Hematopoietic multipotent progenitor cell (in vitro differentiated cells): ENCODE results near the gene PARVB. TPM values are rescaled to one million over a fixed set of nuclear protein-coding genes. Genes with fewer than 3 reads are reported as not detected.
"Not testable (repeated sequence)": the region's sequence is repeated elsewhere in the genome, so short reads cannot be mapped to it uniquely, and the experiment has no call there.

Experiments
- DNase-seq, 3 donors: peaks; one replicate each; pipeline ENCODE4 v3.0.0-alpha.2; 2011 to 2015; ENCODE audit warnings: low read depth in 2 of 3, low spot score in 2 of 3
- total RNA-seq: library from RNA; depleted of rRNA; stranded (reverse); fragments of >200 nt; gene quantifications from one replicate; pipeline ENCODE4 v1.2.3, GENCODE V29; 2012

Gene PARVB
- total RNA-seq, 1 donor: 52.8 TPM

DNA sequence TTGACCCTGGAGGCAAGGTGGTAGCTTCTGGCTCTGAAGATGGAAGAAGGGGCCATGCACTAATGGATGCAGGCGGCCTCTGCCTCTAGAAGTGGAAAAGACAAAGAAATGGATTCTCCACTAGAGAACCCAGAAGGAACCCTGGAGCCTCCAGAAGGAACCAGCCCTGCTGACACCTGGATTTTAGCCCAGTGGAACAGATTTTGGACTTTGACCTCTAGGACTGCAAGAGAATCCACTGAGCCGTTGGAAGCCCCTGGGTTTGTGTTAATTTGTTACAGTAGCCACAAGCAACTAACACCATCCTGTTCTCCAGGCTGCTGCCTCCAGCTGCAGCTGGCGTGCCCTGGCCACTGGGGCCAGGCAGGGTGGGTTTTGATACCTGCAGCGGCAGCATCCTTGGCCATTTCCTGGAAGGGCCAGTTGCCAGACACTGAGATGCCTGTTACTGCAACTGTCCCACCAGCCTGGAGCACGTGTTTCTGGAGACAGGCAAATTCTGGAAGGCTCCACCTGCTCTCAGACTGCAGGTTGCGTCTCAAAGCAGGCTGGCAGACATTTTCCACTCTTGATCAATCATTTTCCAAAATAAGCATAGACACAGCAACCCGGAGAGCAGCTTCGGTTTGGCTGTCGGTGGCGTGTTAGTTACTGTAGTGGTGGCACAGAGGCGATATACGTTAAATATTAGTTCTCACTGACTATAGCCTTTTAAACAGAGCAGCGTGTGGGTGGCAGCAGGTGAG is 79.8 kb downstream of the PARVB start:
- no peak for DNase-seq

GRCh38 chr22:44107340-44107739 is 83.2 kb downstream of the PARVB start:
- no peak for DNase-seq

GRCh38 chr22:44108076-44108475 is 84.0 kb downstream of the PARVB start:
- no peak for DNase-seq

- no peak for DNase-seq
Measured at GRCh38 chr22:44108806-44109385, 84.8 kb downstream of the PARVB start.

- no peak for DNase-seq
Measured at GRCh38 chr22:44109416-44109815, 85.3 kb downstream of the PARVB start.

GRCh38 chr22:44110656-44111055 is 86.6 kb downstream of the PARVB start:
- DNase-seq: not testable (repeated sequence)

GRCh38 chr22:44111562-44112155 is 87.6 kb downstream of the PARVB start:
- DNase-seq: no peak

DNA sequence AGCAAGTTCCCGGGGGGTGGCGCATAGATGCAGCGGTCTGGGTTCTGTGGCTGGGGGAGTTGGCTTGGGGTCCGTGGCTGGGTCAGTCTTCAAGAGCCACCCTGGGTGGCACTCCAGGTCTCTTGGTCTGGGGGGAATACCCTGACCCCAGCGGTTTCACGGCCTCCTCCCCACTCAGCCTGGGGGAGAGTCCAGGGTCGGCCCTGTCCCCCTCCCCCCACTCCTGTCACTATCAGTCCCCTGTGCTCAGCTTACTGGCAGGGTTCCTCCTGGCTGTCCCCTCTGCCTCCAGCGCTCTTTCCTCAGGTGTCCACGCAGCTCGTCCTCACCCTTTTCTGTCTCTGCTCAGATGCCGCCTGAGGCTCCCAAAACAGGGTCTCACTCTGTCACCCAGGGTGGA is 88.1 kb downstream of the PARVB start:
- no peak for DNase-seq

DNA sequence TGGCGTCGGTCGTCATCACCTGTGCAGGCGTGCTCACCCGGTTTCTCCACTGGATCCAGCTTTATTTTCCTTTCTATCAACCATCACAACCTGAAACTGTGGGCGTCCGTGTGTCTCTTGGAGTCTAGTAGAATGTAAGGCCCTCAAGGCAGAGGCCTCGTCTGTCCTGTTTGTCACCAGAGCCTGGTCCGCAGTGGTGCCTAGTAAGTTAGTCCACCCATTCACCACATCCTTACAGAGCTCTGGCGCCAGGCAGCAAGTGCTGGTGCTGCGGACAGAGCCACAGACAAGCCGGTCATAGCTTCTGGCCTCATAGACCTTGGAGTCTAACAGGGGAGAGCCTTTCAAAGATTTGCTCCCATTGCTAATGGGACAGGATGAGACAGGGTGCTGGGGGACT is 92.2 kb downstream of the PARVB start:
- DNase-seq: no peak

DNA sequence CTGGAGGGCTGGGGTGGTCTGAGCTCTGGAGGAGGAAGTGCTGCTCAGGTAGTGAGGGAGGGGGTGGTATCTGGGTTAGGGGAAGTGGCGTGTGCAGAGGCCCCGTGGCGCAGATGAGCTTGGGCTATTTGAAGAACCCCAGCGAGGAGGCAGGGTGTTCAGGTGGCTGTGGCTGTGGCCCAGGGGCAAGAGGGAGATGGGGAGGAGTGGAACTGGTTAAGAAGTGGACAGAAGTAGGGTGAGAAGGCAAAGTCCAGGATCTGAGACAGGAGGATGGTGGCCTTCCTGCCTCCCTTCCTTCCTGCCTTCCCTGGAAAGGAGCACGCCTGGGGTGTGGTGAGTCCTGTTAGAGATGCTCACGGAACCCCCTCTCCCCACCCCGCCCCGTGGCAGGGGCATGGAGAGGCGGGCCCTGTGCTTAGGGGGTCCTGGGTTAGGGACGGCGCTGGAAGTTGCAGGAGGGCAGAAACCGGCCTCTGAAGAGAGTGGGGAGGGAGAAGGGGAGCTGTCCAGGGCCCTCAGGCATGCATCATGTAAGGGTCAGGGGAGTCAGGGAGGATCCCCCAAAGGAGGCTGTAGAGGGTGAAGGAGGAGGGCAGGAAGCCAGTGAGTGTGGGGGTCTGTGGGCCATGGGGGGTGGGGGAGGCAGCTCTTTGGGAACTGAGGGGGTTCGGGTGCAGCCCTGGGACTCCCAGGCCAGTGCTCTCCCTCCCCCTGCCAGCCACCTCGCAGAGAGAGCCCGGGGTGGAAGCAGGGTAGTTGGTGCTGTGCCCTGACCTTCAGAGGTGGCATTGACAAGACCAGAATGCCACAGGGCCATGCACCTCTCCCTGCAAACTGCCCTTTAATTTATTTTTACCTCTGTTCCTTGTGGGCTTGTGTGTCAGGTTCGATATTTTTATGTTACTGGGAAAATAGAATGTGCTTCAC is 92.9 kb downstream of the PARVB start:
- DNase-seq: peak in 2 of 3 donors; percentile 20 to 61

DNA sequence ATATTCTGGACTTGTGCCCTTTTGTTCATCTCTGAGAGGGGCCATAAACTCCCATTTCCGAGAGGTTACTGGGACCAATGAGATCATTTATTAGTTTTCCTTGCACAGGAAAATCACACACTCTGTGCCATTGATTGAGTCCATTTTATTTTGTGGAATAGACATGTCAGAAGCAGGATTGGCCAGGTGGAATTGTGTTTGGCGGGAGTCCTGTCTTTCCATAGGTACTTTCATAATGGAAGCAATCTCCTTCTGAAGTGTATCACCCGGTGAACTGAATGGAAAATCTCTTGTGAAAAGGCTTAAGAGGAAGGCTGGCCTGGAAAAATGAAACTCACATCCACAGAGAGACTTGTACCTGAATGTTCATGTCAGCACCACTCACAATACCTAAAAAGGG is 93.6 kb downstream of the PARVB start:
- no peak for DNase-seq

DNA sequence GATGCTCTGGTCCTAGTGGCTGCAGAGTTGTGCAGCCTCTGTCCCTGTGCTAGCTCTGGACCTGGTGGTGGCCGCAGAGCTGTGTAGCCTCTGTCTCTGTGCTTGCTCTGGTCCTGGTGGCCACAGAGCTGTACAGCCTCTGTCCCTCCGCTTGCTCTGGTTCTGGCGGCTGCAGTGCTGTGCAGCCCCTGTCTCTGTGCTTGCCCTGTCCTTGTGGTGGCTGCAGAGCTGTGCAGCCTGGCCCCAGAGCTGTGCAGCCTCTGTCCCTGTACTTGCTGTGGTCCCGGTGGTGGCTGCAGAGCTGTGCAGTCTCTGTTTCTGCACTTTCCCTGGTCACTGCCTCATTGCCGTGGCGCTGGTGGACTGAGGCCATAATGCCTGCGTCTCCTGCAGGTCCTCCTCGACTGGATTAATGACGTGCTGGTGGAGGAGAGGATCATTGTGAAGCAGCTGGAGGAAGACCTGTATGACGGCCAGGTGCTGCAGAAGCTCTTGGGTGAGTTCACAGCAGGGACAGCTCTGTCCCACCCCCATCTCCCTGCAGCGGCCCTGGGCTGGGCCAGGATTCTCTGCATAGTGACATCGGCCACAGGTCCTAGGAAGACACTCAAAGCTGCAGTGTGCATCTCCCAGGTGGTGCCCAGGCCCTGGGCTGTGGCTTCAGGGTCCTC is 94.7 kb downstream of the PARVB start:
- no peak for DNase-seq

DNA sequence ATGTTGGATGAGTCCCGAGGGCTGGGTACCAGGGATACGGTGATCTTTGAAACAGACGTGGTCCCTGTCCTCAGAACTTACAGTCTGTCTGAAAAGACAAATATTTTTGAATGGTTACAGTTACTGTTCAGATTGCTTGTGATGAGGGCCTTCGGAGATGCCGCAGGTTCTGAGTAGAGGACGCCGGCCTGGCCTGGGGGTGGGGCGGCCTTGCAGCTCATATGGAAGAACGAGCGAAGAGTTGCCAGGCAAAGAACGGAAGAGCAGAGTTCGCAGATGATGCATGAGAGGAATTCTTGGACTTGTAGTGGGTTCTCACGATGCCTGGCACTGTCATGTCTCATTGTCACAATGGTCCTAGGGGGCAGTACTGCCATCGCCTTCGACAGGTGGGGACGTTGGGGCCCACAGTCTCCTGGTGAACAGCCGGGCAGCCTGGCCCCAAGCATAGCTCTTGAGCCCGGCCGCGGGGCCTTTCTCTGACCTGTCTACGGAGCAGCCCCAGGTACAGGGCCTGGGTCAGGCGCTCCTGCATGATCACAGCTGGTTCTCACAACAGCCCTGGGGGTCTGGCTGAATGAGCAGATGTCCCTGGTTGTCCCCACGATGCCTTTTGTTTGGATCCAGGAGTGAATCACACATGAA is 95.7 kb downstream of the PARVB start:
- no peak for DNase-seq

DNA sequence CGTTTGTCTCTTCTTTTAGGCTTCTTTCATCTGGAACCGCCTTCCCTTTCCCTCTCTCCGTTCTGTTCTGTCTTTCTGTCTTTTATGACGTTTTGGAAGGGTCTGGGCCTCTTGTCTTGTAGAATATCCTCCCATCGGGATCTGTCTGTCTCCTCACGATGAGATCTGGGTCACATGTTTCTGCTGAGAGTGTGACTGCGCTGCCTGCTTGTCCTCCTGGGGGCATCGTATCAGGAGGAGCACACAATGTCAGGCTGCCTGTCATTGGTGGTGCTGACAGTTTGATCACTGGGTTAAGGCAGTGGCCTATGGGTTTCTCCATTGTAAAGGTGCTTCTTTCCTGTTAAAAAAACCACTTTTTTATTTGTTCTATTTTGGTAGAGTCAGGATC is 96.2 kb downstream of the PARVB start:
- DNase-seq: no peak

DNA sequence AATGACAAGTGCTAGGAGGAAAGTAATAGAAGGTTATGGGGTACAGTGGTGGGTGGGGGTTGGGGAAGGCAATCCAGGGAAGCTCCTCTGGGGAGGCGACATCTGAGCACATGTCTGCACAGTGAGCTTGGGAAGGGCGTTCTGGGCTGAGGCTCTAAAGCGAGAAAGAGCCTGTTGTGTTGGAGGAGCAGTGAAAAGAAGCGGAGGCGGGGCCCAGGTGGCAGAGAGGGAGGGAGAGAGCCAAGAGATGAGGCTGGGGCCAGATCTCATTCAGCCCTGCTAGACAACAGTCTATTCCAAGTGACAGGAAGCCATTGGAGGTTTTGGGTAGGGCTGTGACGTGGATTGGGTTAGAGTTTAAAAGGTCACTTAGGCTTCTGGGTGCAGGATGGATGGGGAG is 101.3 kb downstream of the PARVB start:
- DNase-seq: no peak

- no peak for DNase-seq
Measured at GRCh38 chr22:44126807-44127206, 102.7 kb downstream of the PARVB start.

DNA sequence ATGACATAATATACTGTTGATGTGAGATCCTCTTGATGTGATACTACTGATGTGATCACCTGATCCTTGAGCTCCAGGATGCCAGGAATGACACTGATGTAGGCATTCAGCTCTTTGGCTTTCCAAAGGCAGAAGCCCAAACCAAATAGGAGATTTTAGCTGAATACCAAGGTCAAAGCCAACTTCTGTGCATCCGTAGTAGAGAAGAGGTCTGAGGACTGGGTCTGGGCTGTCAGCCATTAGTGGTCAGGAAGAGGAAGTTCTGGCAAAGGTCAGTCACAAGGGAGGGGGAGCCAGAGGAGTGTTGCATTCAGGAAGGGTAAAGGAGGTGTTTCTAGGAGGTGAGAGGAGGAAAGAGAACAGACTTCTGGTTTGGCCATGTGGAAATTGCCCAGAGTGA is 103.3 kb downstream of the PARVB start:
- no peak for DNase-seq

- no peak for DNase-seq
Measured at GRCh38 chr22:44128958-44129618, 105.0 kb downstream of the PARVB start.

- DNase-seq: no peak
Measured at GRCh38 chr22:44129619-44129976, 105.5 kb downstream of the PARVB start.
